GM21423 (cell line): ENCODE measurements around the gene THAP12.
"Not testable (repeated sequence)": the region's sequence is repeated elsewhere in the genome, so short reads cannot be mapped to it uniquely, and the experiment has no call there.

Experiments
- ATAC-seq: cut with Tn5 transposase; IDR thresholded peaks from one replicate; pipeline ENCODE4 v1.9.1; 2021; ENCODE audit warnings: mild to moderate bottlenecking, moderate library complexity; ENCODE audit not compliant: unreplicated experiment

THAP12 gene

DNA sequence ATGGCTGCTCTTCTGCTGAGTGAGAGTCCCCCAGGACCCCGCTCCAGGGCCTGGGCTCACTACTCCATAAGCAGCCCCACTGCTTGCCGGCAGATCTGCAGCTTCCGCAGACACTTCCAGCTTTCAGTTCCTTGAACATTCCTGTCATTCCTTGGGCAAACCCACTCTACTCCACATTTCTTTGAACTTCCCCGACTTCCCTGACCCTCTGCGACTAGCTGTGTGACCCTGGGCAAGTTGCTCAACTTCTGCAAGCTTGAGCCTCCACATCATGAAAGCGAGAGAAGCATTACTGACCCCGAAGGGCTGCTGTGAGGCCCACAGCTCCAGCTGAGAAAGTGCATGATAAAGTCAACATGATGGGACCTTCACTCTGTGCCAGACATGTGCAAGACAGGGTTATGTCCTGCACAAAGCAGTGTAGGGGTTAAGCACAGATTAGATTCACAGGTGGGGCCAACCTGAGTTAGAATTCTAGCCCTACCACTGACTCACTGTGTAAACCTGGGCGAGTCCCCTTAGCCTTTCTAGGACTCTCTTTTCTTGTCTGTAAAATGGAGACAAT, 51.8 kb downstream of the THAP12 start:
- no peak for ATAC-seq

DNA sequence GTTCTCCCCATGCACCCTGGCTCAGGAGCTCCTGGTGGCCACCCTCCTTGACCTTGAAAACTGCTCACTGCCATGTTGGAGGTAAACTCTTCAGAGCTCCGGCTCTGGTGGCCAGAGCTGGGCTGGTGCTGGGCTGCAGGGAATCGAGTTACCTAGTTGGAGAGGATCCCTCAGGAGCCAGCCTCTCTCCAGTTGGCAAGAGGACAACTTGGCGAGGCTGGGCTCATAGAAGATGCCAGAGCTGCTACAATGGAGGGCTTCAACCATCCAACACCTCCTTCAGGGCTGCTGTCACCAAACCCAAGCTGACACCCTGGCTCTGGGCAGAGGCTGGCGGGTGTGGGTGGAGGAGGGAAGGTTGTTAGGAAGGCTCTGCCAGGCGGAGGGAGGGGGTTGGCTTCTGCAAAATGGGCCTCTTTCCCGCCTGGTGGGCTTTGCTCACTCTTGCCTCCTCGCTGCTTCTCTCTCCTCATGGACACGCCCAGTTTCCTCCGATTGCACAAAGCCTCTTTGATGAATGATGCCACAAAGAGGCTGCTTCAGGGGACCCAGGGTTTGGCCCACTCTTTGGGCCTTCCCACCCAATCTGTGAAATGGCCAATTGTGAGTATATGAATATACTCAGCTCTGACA, 53.1 kb downstream of the THAP12 start:
- ATAC-seq: no peak

GRCh38 chr11:76327202-76327601, 53.7 kb downstream of the THAP12 start:
- ATAC-seq: no peak

DNA sequence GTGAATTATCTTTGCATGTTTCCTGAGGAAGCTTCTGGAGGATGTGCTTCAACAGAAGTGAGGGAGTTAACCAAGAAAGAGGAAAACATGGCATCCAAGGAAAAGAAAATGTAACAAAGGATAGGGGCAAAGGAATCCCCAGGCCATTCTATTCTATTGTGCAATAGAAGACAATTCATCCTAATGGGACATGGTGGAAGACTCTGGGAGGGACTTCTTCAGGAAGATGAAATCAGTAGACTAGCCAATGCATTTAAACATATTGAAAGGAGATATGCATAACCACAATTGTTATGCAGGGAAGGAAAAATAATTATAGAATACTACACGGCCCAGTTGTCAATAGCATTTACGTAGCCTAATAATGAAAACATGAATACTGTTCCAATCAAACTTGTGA, 55.7 kb downstream of the THAP12 start:
- no peak for ATAC-seq

- no peak for ATAC-seq
These were observed 57.1 kb downstream of the THAP12 start for GRCh38 chr11:76323804-76324203.

- ATAC-seq: not testable (repeated sequence)
These were observed 57.6 kb downstream of the THAP12 start for GRCh38 chr11:76323375-76323774.

DNA sequence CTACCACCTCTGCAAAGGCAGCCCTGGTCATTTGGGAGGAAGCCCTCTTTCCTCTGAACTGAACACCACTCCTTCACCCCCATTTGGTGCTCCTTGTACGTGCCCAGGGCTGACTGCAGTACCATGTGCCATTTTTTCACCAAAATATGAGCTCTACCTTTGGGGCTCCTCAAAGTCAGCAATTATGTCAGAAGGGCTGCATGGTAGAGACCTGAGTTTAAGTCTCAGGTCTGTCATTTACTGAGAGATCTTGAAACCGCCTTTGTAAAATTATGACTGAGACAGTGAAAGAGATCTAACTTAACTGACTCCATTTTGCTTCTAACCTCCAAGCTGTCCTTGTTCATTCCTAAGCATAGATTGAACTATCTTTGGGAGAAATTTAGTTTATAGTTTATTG, 58.0 kb downstream of the THAP12 start:
- no peak for ATAC-seq

- no peak for ATAC-seq
These were observed 58.4 kb downstream of the THAP12 start for GRCh38 chr11:76322540-76322939.

GRCh38 chr11:76321820-76322524, 59.0 kb downstream of the THAP12 start:
- ATAC-seq: no peak

- no peak for ATAC-seq
These were observed 59.6 kb downstream of the THAP12 start for GRCh38 chr11:76321340-76321739.

DNA sequence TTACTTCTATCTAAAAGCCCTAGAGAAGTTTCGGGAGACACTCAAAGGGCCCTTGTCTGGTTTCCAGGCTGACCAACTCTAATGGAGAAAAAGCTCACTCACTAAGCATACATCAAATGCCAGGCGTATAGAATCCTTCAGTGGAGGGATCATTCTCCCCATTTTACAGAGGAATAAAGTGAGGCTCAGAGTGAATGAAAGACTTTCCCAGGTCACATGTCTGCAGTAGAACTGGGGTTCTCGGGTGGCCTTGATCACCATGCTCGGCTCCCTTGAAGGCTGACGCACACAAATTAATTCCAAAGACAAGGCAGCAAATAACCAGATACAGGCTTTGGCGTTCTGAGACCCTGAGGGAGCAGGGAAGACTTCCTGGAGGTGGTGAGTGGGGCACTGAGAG, 60.0 kb downstream of the THAP12 start:
- ATAC-seq: no peak

DNA sequence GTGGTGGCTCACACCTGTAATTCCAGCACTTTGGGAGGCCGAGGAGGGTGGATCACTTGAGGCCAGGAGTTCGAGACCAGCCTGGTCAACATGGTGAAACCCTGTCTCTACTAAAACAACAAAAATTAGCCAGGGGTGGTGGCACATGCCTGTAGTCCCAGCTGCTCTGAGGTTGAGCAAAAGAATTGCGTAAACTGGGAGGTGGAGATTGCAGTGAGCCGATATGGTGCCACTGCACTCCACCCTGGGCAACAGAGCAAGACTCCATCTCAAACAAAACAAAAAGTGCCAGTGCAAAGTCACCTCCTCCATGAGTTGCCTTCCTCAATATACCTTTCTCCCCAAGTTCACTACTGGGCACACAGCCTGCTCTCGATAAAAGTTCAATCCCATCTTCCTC, 61.1 kb downstream of the THAP12 start:
- not testable (repeated sequence) for ATAC-seq

GRCh38 chr11:76318744-76319384, 62.1 kb downstream of the THAP12 start:
- ATAC-seq: peak; percentile 81

- ATAC-seq: no peak
These were observed 63.6 kb downstream of the THAP12 start for GRCh38 chr11:76317296-76317695.

- no peak for ATAC-seq
These were observed 64.2 kb downstream of the THAP12 start for GRCh38 chr11:76316726-76317125.

GRCh38 chr11:76315182-76315853, 65.6 kb downstream of the THAP12 start:
- no peak for ATAC-seq

- no peak for ATAC-seq
These were observed 66.2 kb downstream of the THAP12 start for GRCh38 chr11:76314741-76315090.

DNA sequence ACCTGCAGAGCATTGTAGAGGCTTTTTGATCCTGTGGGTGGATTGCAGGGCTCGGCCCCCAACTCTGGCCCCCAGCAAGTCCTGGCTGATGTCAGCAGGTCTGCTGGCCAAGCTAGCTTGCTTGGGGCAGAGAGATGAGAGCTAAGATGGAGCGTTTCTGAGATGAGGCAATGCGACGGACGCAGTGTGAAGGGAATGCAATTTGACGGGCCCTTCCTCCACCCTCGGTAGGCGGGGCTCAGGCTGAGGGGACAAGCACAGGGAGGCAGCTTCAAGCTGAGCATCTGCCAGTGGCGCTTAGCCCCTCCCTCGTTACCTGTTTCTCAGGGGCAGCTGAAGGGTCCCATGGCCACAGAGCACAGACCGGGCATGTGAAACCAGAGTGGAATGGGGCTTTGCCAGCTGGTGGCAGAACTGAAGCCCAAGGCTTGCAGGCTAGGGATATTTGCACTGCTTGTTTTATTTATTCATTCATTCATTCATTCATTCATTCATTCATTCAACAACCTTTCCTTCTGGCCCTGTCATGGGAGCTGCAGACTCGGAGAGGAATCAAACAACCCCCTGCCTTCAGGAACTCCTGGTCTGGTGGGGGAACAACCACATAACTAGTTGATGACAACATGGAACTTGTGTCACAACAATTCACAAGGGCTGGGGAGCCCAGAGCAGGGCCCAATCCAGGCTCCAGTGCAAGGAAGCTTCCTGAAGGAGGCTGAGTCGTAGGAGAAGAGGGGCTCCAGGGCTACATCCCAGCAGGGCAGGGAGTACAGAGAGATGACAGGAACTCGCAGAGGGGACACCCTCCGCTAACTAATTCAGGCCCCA, 66.8 kb downstream of the THAP12 start:
- ATAC-seq: no peak

- no peak for ATAC-seq
These were observed 67.7 kb downstream of the THAP12 start for GRCh38 chr11:76313271-76313670.

DNA sequence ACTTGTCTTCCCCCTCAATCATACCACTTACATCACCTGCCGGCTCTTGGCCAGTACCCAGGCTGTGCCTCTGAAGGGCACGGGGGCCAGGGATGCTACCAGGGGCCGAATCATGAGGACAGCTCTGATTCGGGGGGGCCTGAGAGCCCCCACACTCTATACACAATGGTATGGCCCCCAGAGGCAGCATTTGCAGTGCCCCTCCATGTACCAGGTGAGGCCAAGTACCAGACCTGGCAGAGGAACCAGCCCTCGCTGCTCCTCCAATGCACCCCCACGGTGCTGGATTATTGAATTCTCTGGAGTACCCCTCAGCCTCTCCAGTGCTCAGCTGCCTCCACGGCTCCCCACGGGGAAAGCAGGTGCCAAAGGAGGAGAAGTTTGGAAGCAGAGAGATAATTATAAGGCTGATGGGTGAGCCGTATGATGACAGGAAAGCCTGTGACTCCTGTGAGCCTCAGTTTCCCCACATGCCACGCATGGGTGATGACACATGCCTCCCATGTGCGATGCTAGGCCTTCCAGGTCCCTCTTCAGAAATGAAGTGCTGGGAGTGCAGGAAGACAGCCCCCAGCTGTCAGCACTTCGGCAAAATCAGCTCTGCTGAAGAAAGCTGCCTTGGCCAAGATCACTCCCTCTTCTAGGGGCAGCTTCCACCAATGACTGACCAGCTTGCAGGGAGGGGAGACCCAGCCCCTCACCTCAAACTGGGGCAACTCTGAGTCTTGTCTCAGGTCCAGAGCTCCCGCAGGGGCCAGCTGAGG, 69.9 kb downstream of the THAP12 start:
- no peak for ATAC-seq
